ENCODE data around the gene PRKD2.
"Not testable (repeated sequence)": the region's sequence is repeated elsewhere in the genome, so short reads cannot be mapped to it uniquely, and the experiment has no call there.

The PRKD2 gene

DNA sequence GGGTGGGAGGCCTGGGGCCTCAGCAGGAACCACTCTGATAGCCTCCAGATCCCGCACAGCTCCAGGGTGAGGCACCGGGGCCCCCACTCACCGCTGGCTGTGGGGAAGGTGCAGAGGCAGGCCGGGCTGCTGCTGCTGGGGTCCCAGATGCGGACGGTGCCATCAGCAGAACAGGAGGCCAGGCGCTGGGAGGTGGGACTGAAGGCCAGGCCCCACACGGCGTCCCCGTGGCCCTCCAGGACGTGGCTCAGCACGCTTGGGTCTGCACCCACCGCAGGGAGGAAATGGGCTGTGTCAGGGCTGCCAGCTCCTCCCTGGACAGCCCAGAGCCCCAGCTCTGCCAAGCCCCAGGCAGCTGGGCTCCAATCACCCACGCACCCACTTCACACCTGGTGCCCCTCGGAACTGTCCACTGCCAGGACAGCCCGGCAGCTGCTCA lies 6.1 kb upstream of the PRKD2 start:
- no peak for DNase-seq

DNA sequence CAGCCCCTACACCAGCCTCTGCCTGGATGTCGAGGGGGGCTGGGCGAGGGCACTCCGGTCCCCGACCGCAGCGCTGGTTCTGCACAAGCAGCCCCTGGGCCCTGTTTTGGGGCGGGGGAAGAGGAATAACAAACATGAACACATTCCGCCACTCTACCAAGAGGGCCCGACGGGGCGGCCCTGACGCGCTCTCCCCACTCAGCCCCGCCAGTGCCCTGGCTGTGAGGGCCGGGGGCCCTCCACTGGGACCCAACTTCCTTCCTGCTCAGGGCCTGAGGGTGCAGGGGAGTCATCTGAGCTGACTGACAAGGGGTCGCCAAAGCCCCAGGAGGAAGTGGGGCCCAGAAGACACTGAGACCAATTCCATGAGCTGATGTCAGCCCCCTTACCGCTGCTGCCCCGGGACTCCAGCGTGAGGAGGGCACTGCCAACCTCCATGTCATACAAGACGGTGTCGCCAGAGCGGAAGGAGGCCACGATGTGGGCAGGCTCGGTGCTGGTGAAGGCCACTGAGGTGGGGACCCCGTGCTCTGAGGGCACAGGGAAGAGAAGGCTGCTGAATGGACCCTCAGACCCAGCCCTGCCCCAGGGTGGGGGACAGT lies 5.6 kb upstream of the PRKD2 start:
- DNase-seq, result no peak

DNA sequence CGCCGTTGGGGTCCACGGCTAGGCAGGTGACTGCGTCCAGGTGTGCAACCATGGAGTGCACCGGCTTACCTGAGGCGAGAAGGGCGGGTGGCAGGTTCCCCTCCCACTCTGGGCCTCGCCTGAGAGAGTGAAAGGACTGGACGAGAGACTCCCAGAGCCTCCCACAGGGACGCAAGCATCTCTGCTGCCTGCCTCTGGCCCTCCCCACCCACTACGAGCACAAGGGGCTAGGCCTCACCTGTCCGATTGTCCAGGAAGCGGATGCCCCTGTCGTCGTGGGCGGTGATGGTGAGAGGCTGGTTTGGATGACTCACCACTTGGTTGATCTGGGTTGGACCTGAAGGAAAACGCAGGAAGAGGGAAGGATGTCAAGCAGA lies 5.1 kb upstream of the PRKD2 start:
- DNase-seq, result no peak

DNA sequence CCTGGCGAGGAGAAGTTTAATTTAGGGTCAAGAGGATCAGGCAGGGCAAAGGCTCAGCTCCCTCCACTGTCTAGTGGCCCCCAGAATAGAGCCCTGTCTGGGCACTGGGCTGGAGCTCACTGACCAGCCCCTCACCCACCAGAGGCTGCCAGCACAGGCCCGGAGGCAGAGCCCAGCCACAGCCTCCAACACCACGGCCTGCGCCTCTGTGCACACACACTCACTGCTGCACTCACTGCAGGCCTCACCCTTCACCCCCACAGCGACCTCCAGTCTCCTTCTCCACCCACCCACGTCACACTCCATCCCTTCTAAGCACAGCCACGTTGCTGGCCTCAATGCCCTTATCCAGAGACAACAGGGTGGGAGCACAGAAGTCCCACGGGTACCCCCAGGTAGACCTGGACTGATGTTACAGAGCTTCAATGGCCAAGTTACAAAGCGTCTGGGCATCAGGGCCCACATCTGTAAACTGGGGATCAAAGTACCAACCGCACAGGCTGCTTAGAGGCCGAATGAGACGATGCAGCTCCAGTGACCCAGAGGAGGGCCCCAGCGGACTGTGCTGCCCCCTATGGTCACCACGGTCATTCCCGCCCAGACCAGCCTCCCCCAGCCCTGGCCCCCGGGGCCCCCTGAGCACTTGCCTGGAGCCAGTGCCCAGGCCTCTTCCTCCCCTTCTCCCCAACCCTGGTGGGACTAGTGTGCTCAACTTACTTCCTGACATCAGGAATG lies 4.5 kb upstream of the PRKD2 start:
- DNase-seq, result no peak

DNA sequence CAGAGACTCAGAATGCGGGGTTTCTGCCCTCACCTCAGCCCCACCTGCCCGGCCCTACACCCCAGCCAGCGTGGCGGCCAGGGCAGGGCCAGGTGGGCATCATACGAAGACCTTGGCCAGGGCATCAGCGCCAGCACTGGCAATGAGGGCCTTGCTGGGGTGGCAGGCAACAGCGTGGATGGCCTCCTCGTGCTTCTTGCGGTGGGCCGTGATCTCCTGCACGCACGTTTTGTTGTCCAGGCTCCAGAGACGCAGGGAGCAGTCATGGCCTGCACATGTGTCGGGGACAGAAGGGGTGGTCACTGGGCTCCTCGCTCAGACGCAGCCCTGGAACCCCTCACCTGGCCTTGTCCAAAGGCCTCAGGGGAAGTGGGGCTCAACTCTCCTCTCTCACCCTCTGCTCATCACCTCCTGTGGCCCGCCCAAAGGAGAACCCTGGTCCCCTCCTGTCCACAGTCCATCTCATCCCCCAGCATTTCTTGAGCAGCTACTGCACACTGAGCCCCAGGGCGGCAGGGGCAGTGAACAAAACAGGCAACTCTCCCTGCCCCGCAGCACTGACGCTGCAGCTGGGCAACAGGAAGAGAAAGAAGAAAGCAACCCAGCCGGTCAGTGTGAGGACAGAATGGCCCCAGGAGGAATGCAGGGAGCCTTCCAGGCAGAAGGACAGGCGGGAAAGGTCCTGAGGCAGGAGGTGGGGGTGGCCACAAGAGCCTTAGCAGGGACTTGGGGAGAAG lies 3.8 kb upstream of the PRKD2 start:
- DNase-seq, result no peak

- no peak for DNase-seq
Measured at GRCh38 chr19:46719629-46720502, 3.0 kb upstream of the PRKD2 start.

GRCh38 chr19:46718934-46719622 lies 2.2 kb upstream of the PRKD2 start:
- no peak for DNase-seq

DNA sequence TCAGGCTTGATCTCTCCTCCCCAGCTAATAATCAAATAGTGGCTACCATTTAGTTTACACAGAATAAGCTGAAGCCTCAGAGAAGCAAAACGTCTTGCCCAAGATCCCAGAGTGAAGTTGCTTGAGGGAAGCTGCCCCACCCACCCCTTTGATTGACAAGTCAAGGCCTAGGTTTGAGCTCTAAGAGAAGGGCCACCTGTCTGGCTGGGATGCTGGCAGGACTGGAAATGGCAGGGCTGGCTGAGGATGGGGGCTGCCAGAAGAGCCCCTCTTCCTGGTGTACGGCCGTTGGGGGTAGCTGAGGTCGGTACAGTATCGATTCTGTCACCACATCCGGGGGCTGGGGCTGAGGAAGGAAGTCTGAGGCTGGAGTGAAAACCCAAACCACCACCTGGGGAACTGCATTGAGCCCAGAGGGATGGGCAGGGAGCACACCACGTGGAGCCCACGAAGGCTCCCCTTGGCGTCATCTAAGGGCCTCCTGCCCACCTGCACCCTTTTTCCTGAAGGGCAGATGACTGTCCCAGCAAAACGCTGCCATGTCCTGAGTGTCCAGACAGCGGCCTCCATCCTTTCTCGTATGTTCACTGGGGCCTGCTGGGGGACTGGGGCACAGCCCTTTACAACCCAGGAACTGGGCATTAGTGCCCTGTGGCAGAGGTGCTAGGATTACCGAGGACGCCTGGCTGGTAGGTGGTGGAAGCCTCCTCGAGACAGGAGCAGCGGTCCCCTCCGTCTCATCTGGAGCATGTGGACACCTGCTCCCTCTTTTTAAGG lies 1.4 kb upstream of the PRKD2 start:
- DNase-seq, result no peak

GRCh38 chr19:46717716-46718143 lies 816 bp upstream of the PRKD2 start:
- DNase-seq, result no peak

DNA sequence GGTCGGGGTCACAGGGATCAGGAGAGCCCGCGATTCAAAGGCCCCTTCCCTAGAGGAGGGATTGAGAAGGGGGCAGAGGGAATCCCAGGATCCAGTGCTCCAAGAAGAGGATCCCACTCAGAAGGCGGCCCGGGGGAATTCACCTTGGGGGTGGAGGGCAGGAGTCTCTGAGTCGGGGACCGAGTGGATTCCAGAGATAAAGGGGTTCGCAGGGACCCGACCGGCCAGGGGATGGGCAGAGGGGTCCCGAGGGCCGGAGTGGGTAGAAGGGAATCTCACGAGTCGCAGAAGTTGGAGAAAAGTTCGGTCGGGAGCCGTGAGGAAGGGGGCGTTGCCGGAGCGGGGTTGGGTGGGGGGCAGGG lies 261 bp downstream of the PRKD2 start:
- DNase-seq, result no peak

- no peak for DNase-seq
Measured at GRCh38 chr19:46715975-46716671, 791 bp downstream of the PRKD2 start.

GRCh38 chr19:46715620-46715974 lies 1.3 kb downstream of the PRKD2 start:
- no peak for DNase-seq

DNA sequence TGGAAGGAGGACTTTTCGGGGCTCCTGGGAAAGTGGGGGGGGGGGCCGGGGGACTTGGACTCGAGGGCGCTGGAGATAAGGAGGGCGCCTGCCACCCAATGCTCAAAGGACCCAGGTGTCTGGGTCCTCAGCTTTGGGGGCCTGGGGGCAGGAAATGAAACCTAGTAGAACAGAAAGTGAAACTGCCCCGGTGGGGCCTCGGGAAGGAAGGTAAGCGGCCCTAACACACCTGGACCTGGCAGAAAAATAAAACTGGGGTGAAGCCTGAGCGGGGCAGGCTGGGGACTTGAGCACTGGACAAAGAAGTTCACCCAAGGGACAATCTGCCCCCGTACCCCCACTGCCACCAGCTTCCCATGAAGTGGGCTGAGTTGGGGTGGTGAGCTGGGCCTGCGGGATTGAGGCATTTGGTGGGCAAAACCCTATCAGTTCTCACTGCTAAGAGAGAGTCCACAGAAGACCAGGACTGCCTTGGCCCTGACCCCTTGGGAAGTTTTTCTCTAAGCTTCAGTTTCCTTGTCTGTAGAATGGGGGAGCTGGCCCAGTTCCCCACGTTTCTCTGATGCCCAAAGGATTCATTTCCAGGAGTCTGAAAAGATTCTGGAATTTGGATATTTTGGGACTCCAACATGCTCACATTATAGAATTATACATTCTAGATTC lies 2.3 kb downstream of the PRKD2 start:
- DNase-seq, result no peak

- DNase-seq, result peak; percentile 10
Measured at GRCh38 chr19:46713781-46714443, 3.0 kb downstream of the PRKD2 start.

DNA sequence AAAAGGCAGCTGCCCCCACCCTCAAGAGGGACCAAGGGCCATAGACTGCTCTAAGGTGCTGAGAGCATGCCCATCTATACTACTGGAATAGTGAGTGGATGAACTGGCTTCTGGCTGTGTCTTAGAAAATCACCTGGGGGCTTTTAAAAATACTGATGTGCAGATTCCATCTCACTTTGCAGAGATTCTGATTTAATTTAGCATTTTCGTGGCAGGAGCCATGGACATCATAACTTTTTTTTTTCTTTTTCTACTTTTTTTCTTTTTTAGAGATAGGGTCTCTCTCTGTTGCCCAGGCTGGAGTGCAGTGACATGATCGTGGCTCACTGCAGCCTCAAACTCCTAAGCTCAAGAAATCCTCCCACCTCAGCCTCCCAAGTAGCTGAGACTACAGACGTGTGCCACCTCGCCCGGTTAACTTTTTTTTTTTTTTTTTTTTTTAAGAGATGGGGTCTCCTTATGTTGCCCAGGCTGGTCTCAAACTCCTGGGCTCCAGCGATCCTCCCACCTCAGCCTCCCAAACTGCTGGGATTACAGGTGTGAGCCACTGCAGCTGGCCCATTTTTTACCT lies 4.1 kb downstream of the PRKD2 start:
- not testable (repeated sequence) for DNase-seq

DNA sequence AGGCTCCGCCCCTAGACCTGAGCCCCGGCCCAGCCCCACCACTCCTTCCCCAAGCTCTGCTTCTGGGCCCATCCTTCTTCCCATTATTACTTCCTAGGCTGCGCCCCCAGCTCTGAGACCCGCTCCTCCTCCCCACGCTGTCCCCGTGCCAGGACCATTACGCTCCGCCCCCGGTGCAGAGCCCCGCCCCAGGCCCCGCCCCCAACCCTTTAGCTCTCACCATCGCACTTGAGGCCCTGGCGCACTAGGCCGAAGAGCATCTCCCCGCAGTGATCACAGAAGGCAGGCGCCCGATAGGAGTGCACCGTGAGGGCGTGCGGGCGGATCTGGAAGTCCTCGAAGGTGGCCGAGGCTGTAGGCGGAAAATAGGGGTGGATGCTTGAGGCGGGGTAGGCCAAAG lies 6.2 kb downstream of the PRKD2 start:
- no peak for DNase-seq

- DNase-seq, result no peak
Measured at GRCh38 chr19:46704379-46705076, 12.4 kb downstream of the PRKD2 start.

DNA sequence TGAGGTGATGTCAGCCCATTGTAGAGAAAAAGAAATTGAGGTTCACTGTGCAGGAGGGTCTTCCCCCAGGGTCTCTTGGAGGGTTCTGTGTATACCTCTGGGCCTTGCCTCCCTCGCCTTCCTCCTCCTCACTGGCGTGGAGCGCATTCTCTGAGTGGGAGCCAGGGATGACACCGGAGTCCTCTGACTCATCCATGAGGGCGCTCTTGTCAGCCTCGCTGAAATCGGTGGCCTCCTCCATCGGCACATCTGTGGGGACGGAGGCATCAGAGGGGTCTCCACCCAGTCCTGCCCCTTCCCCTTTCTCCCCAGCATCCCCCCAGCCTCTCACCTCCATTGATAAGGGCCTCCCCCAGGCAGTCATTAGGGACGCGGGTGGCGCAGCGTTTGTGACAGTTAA lies 16.2 kb downstream of the PRKD2 start:
- no peak for DNase-seq

Data from NCI-H1436 treated with DMSO at 0.1 percent for 48 hours (cell line).